Kidney capillary endothelial cell (primary cell): ENCODE data around the gene ADARB2.
"Not testable (repeated sequence)": the region's sequence is repeated elsewhere in the genome, so short reads cannot be mapped to it uniquely, and the experiment has no call there.

Experiments used
- DNase-seq: peaks from one replicate; pipeline ENCODE4 v3.0.0-alpha.2; 2018; ENCODE audit warnings: low spot score

The ADARB2 gene

DNA sequence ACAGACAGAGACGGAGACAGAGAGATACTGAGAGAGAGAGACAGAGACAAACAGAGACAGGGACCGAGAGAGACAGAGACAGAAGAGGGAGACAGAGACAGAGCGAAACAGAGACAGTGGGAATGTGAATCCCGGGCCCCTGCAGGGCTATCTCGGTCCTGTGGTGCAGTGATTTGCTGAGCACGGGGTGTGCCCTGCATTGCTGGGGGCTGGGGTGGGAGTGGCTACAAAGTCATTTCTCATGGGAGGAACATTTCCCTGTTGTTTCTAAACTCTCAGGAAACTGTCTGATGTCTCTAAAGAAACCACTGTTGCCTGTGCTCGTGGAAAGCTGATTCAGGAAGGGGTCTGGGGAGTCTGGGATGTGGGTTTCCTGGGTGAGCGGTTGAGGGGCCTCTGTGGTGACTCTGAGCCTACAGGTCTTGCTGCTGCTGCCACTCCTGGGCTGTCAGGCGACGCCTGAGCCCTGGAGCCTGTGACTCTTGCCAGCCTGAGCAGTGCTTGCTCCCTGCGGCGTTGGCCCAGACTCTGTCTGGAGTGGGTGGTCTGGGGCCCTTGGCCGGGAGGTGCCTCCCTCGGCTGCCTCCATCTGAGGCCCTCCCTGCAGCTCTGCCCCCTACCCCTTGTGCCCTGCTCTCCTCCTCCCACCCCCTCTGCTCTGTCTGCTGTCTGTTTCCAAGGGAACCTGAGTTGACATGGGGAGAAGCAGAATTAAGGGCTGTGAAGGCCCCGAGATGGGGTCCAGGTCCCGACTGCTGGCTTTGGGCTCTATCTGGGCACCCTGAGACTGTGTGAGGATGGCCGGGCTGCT is 389.2 kb downstream of the ADARB2 start:
- DNase-seq = no peak

DNA sequence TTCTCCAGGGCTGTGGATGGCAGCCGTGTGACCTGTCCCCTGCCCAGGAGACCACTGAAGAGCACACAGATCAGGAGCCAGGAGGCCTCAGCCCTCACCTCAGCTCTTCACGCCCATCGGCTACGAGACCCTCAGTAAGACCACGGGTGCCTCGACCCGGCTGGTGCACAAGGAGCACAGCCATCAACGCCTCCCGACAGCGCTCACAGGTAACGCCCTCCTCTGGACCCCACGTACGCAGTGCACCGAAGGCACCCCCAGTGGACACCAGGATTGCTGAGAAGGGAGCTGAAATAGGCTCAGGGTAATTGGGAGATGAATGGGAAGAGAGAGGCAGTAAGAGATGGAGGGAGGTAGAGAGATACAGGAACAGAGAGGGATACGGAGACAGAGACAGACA is 389.8 kb downstream of the ADARB2 start:
- no peak for DNase-seq

DNA sequence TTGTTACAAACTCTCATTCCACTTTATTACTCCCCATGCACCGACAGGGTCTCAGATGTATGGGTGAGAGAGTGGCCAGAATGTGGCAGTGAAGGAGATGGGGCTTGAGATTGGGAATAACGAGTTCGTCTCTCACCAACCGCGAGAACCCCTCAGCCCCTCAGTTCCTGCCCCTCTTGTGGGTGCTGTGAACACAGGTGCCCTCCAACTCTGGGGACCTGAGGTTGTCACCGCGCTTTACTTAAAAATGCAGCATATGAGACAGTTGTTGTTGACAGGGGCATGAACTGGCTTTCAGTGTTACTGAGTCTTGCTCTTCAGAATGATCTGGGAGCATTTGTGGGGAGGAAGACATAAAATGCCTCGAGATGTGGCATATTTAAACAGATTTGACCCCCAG is 391.1 kb downstream of the ADARB2 start:
- no peak for DNase-seq

DNA sequence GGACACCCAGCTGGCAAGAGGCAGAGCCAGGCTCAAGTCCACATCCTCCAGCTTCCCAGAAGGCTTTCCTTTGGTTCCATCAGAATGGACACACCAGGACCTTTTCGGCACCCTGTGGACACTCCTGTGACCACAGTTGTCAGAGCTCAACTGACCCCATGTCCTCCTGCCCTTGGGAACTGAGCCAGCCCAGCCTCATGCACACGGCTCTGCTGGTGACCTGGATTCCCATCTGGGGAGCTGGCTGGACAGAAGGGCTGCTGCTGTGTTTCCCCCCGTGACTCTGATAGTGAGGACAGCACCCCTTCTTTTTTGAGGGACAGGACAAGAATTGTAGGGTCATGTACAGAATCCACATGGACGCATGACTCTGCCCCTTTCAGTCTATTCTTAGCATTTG is 392.0 kb downstream of the ADARB2 start:
- no peak for DNase-seq

DNA sequence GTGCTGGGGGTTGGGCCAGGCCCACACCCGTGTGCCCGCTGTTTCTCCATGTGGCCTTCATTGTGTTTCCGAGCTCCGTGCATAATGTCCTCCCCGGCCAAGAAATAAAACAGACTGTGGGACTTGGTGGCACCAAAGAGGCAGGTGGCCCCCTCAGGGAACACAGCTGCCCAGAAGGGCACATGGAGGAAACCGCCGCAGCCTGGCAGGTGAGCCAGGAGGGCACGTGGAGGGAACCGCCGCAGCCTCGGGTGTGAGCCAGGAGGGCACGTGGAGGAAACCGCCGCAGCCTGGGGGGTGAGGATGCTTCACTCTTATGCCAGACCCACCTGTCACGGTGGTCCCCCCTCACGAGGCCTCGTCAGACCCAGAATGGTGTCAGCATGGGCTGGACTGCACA is 392.5 kb downstream of the ADARB2 start:
- DNase-seq = no peak

DNA sequence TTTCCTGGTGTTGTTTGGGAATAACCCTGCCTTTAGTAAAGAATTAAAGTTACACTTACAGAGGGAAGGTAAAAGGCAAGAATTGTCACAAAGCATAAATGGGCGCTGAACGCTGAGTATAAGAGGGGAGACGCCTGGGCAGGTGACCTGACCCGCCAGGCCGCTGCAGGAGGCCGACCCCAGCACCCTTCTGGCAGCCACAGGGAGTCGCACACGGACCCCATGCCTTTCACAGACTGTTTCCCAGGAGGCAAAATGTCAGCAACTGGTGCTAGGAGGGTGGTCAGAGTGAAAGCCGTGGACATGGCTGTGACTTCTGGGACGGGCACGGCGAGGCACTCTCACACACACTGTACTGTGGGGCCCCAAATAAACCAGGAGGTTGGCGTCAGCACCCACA is 392.9 kb downstream of the ADARB2 start:
- no peak for DNase-seq

DNA sequence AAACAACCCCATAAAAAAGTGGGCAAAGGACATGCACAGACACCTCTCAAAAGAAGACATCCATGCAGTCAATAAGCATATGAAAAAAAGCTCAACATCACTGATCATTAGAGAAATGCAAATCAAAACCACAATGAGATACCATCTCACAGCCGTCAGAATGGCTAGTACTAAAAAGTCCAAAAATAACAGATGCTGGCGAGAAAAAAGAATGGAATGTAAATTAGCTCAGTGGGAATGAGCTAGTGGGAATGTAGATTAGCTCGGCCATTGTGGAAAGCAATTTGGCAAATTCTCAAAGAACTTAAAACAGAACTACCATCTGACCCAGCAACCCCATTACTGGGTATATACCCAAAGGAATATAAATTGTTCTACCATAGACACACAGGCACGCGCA is 394.1 kb downstream of the ADARB2 start:
- DNase-seq = no peak

DNA sequence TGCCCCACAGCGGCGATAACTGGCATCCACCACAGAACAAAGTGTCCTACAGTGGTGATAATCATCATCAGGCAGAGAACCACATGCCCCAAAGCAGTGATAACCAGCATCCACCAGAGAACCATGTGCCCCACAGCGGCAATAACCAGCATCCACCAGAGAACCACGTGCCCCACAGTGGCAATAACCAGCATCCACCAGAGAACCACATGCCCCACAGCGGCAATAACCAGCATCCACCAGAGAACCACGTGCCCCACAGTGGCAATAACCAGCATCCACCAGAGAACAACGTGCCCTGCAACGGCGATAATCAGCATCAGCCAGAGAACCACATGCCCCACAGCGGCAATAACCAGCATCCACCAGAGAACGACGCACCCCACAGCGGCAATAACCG is 396.3 kb downstream of the ADARB2 start:
- not testable (repeated sequence) for DNase-seq

DNA sequence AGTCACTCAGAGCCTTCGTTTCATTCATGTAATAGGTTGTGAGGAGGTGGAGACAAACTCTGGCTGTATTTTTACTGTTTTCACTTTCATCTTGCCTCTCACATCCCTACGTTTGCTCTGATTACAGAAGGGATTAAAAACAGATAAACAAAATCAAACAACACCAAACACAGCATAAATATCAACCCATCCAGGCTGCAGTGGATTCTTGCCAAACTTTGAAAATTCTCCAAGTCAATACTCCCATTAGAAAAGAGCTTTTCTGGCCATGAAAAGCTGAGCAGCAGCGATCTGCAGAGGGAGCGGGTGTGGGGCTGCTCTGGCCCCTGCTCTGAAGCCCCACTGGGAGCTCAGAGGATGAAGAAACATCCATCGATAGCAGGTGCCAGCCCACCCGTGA is 397.9 kb downstream of the ADARB2 start:
- no peak for DNase-seq

DNA sequence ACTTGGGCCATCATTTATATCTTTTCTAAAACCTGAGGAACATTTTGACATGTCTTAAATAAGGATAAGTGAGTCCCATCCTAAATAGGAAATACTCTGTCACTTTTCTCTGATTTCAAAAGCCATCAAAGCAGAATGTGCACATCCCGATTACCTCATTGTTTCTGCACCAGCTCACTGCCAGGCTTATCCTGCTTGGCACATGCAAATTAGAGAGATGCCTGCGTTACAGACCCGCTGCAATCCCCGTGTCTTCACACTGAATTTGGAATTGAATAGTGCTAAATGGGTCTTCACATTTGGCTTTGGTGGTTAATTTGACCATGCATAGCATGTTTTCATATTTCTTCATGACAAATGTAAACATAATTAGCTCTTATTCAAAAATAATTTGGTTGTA is 401.7 kb downstream of the ADARB2 start:
- no peak for DNase-seq

DNA sequence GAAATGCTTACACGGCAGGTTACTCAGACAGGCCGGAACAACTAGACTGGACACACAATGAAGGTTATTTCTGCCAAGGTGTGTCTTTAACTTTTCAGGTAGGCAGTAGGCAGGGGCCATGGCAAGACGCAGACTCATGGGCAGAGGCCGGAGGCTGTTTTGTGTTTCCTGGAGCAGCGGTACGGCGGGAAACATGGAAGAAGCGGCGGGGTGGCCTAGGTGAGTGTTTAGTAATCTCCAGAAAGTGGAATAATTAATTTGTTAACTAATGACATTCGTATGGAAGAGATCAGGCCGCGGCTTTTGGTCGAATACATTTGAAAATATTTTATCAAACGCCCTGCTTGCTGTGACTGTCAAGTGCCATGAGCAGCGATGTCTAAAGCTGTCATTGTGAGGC is 403.3 kb downstream of the ADARB2 start:
- DNase-seq = no peak

DNA sequence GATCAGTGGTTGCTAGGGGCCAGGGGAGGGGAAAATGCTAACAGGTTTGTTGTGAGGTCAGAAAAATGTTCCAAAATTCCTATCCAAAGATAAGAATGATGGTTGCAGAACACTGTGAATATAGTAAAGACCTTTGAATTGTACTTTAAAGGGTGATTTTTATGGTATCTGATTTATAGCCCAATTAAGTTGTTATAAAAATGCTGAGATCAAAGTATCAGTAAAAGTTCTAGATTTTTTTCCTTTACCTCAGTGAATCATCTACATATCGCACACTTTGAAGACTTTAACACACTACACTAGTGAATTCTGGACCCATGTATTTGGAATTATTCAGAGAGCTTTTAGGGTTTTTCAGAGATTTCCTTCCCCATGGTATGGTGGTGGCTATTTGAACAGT is 405.8 kb downstream of the ADARB2 start:
- no peak for DNase-seq

DNA sequence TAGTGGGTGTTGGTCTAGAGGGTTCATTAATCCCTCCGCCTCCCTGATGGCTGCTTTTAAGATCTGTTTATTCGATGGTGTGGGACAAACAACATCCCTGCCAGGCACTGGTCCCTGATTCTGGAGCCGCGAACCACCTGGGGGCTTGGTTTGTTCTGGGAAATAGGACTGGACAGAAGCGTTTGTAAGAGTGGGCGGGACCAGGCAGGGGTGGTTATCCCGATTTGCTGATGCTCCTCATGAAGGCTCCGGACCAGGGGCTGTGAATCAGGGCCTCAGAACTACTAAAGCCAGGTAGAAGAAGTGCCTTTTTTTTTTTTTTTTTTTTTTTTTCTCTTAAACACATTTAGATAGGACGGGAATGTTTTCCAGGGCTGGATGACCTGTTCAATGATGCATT is 407.7 kb downstream of the ADARB2 start:
- no peak for DNase-seq

DNA sequence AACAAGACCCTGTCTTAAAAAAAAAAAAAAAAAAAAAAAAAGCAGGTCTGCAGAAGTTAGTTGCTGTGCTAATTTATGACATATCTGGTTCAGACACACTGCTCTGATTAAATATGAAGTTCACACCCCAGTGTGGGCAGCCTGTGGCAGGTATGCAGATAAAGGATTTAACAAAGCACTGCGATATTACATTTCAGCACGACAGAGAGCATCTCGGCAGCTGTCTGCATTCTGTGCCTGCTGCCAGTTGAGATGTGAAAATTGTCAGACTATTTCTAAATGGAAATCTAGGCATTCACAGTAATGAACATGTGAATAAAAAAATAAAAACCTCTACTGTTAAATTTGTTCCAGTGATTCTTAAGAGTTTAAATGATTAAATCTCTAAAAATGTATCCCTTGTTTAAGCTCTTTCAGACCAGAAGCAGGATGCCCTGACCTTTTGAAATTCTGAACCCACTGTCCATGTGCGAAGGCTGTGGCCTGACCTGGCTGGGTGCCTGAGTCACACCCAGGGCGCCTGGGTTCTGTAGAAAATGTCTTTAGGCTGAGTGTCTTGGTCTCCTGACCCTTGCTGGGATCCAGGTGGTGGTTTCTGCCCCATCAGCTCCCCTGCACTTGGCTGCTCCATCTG is 408.2 kb downstream of the ADARB2 start:
- DNase-seq = no peak

DNA sequence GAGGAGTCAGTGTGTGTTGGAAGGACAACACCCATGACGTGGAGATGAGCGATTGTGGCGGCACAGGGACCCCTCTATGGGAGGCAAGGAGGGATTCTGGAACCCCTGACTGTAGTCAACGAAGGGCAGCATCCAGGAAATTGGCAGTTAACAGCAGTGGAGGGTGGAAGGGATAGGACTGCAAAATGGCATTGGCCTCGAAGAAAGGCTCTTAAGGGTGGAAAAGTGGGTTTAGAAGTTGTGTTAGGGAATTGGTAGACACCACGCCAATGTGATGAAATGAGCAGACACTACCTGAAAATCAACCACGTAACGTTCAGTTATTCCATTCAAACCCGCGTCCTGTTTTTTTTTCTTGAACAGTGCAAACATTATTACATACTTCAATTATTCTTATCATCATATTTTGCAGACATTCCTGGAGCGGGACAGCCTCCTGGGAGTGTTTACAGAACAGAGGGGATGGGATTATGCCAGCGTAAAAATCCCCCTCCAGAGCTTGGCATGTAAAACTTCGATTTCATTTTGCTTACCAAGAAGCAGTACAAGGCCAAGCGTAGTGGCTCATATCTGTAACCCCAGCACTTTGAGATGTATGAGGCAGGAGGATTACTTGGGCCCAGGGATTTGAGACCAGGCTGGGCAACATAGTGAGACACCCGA is 409.0 kb downstream of the ADARB2 start:
- DNase-seq = no peak

DNA sequence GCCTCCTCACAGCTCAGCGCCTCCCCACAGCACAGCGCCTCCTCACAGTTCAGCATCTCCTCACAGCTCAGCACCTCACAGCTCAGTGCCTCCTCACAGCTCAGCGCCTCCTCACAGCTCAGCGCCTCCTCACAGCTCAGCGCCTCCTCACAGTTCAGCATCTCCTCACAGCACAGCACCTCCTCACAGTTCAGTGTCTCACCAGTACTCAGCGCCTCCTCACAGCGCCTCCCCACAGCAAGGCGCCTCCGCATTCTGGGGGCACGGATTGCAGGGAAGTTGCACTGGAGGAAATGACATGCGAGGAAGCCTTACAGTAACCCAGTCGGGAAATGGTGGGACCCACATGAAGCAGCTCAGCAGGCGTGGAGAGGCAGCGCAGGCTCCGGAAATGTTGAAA is 409.6 kb downstream of the ADARB2 start:
- no peak for DNase-seq

DNA sequence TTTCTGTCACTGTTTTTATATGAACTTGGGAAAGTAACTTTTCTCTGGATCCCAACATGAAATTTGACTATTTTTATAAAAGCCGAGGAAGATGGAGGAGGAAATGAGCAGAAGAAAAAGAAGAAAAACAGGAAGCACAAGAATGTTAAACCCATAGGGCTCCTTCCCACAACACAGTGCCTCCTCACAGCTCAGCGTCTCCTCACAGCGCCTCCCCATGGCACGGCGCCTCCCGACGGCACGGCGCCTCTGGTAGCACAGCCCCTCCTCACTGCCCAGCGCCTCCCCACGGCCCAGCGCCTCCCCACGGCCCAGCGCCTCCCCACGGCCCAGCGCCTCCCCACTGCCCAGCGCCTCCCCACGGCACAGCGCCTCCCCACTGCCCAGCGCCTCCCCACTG is 410.8 kb downstream of the ADARB2 start:
- not testable (repeated sequence) for DNase-seq

DNA sequence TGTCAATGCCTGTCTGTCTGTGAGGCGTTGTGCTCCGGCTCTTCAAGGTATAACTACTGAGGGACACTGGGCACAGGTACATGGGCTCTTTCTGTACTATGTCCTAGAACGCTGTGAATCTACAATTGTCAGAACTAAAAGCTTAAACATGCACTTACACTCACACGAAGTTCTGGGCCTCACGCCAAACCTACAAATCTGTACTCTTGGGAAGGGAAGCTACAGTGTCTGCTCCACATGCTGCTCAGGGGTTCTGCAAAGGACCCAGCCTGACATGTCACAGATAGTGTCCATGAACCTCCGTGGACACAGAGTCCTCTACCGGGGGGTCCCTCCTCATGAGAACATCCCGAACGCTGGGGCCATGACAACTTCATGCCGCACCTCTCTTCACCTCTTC is 412.4 kb downstream of the ADARB2 start:
- DNase-seq = no peak

DNA sequence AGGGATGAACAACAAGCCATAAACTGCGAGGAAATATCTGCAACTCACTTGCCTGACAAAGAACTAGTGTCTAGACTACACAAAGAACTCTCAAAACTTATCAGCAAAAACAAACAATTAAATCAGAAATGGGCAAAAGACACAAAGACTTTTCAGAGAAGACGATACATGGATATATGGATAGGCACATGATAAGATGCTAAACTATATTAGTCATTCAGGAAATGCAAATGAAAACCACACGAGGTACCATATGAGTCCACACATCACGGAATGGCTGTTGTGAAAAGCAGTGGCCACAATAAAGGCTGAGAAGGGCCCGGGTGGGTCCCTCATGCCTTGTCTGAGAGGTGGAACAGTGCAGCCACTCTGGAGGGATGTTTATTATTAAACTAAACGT is 413.4 kb downstream of the ADARB2 start:
- DNase-seq = no peak

DNA sequence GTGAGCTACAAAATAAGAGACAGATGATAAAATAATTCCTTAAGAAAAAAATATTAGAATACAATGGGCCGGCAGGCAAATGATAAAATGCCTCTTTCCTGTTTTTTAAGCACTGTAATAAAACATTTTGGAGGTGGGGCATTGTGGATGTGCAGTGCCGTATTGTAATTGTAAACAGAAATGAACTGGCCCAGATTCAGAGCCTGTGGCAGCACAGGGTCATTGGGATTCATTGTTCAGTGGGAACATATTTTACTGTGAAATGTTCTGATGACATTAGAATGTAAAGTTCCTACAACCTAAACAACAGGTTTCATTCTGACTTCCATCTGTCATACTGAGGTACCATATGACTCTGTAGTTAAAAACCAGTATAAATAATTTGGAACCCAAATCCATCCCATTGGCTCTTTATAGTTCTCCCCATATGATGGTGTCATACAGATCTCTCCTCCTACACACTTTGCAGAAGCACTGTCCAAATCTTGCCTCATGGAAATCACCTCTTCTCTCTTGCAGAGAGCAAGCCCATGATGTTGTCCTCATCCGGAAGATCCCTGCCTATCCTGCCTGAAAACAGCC is 416.5 kb downstream of the ADARB2 start:
- DNase-seq = no peak

DNA sequence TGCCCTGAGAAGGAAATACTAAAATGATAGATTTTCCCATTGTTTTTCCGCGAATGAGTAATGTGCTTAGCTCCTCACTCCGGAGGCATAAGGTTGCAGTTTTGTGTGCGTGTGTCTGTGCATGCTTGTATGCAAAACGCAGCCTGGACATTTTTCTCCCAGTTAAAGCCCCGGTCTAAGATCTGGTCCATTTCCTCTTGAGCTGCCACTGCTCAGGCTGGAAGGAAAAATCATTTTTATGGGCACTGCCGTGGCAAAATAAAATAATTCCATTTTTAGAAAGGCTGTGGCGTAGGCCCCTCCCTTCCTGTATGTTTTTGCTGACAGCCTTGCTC is 420.5 kb downstream of the ADARB2 start:
- DNase-seq = peak; percentile 58

DNA sequence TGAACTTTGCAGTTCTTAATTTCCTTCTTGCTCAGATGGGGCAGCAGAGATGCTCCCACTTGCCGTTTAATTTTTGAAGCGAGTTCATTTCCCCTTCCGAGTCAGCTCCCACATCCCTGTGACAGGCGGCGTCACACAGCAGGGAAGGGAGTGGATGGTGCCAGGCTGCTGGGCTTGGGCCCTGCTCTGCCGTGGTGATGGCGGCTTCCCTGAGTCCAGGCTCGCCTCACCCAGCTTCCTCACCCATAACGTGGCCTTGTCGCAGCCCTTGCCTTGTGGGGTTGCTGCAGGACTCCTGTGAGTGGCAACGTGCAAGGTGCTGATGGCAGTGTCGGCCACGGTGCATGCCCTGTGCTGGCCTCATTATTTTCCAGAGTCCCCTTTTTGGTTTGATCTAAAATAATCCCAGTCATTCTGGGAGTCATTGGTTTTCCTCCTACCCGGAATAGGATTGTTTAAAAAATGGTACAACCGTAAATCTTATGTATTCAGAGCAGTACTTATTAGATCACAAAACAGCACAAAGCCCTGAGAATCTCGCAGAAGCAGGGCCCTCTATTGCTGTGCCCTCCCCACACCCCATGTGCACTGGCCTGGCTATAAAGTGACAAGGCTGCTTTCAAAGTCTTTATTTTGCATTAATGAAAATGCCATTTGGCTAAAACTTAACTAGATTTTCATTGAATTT is 421.1 kb downstream of the ADARB2 start:
- peak; percentile 7 for DNase-seq

DNA sequence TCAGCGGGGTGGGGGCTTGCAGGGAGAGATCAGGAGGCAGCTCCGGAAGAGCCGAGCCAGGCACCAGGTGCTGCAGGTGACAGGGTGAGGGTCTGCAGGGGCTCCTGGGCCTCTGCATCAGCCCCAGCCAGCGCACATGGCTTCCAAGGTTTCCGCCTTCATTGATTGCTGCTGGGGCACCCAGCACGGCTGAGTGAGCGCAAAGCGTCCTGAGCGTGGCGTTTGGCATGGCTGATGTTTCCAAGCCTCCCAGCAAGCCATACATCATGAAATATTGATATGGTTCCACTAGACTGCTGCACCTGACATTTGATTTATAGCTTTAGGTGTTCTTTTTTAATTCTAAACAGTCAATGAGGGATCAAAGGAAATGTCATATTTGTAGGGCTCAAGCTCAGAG is 422.1 kb downstream of the ADARB2 start:
- DNase-seq = no peak
